ENCODE measurements around the gene AIMP1. TPM values are rescaled to one million over a fixed set of nuclear protein-coding genes. Genes with fewer than 3 reads are reported as not detected.

AIMP1 gene
- total RNA-seq, 3 donors from 2014 or later (not counting 1 experiment from before 2014, with no cell fraction given): 37.7 to 46.8 (median 40.3) TPM

DNA sequence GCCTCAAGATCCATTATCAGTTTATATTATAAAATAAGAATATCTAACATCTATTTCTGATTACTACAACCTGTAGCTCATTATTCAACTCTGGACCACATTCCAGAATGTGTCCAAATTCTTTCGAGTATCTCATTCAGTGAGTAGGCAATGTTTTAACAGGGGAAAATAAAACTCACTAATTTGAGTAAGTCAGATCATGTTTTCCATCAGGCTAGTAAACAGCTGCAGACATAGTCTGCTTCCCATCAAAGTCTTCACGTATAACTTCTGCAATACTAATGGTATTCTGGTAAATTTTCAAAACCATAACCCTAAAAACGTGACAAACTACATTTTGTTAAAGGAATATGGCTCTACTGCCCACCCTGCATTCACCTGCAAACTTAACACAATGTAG is 32.1 kb upstream of the AIMP1 start:
- Histone ChIP-seq H3K4me3 (ENCODE audit: low read length) (no peak overlapping the region), H3K4me1 (ENCODE audit: control insufficient read depth, insufficient read depth, low read length) (no peaks in the 10 kb centered on the region), H3K36me3 (ENCODE audit: control insufficient read depth, insufficient read depth, low read length) (peaks cover 5% of the 10 kb centered on the region), H3K27ac (ENCODE audit: low read length) (no peak overlapping the region), H3K27me3 (ENCODE audit: control insufficient read depth, insufficient read depth, low read length) (no peaks in the 10 kb centered on the region), H3K9me3 (ENCODE audit: control insufficient read depth, insufficient read depth, low read length) (no peaks in the 10 kb centered on the region)
- no peak overlapping the region for H3K4me3 Mint-ChIP-seq
- intact Hi-C loops (cut with micrococcal nuclease): no loop called here
- no peaks in the 10 kb centered on the region for H3K27me3 Mint-ChIP-seq (ENCODE audit: low read depth in 2 of 2)
- peaks cover 0 to 5% of the 10 kb centered on the region in 2 donors for H3K4me1 Mint-ChIP-seq
- no peak overlapping the region for H3K27ac Mint-ChIP-seq
- H3K9me3 Mint-ChIP-seq: no peaks in the 10 kb centered on the region
- H3K36me3 Mint-ChIP-seq: no peaks in the 10 kb centered on the region
- DNase-seq (no peak), ATAC-seq (no peak)
- 97% methylated on average over 3 of the region's 3 CpGs for WGBS (ENCODE audit: insufficient coverage)
- TF ChIP-seq, protein P1, sequence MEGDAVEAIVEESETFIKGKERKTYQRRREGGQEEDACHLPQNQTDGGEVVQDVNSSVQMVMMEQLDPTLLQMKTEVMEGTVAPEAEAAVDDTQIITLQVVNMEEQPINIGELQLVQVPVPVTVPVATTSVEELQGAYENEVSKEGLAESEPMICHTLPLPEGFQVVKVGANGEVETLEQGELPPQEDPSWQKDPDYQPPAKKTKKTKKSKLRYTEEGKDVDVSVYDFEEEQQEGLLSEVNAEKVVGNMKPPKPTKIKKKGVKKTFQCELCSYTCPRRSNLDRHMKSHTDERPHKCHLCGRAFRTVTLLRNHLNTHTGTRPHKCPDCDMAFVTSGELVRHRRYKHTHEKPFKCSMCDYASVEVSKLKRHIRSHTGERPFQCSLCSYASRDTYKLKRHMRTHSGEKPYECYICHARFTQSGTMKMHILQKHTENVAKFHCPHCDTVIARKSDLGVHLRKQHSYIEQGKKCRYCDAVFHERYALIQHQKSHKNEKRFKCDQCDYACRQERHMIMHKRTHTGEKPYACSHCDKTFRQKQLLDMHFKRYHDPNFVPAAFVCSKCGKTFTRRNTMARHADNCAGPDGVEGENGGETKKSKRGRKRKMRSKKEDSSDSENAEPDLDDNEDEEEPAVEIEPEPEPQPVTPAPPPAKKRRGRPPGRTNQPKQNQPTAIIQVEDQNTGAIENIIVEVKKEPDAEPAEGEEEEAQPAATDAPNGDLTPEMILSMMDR (IDR thresholded peaks at IDR 0.05): no peak

DNA sequence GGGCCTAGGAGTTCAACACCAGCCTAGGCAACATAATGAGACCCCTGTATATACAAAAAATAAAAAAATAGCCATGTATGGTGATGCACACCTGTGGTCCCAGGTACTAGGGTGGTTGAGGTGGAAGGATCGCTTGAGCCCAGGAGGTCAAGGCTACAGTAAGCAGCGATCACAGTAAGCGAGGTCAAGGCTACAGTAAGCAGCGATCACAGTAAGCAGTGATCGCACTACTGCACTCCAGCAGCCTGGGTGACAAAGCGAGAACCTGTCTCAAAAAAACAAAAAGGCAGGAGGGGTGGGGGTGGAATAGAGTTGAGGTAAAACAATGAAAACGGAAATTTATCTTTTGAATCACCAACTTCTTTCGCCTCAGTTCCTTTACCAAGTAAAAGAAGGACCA is 29.7 kb upstream of the AIMP1 start:
- Histone ChIP-seq H3K9me3 (ENCODE audit: control insufficient read depth, insufficient read depth, low read length) (no peaks in the 10 kb centered on the region), H3K27me3 (ENCODE audit: control insufficient read depth, insufficient read depth, low read length) (no peaks in the 10 kb centered on the region), H3K4me3 (ENCODE audit: low read length) (no peak overlapping the region), H3K27ac (ENCODE audit: low read length) (no peak overlapping the region), H3K4me1 (ENCODE audit: control insufficient read depth, insufficient read depth, low read length) (no peaks in the 10 kb centered on the region), H3K36me3 (ENCODE audit: control insufficient read depth, insufficient read depth, low read length) (peaks cover 11% of the 10 kb centered on the region)
- ATAC-seq: no peak
- TF ChIP-seq, protein P1 (IDR thresholded peaks at IDR 0.05): no peak
- Mint-ChIP-seq H3K27ac (no peak overlapping the region), H3K4me1 (peaks cover 0 to 5% of the 10 kb centered on the region in 2 donors), H3K36me3 (no peaks in the 10 kb centered on the region), H3K4me3 (no peak overlapping the region), H3K9me3 (no peaks in the 10 kb centered on the region), H3K27me3 (ENCODE audit: low read depth in 2 of 2) (no peaks in the 10 kb centered on the region)
- WGBS (ENCODE audit: insufficient coverage): over 99% methylated on average over 7 of the region's 8 CpGs
- intact Hi-C loops (cut with micrococcal nuclease): no loop called here
- no peak for DNase-seq

- H3K27ac Mint-ChIP-seq: no peak overlapping the region
- no peaks in the 10 kb centered on the region for H3K27me3 Mint-ChIP-seq (ENCODE audit: low read depth in 2 of 2)
- H3K36me3 ChIP-seq (ENCODE audit: control insufficient read depth, insufficient read depth, low read length): peaks cover 11% of the 10 kb centered on the region
- DNase-seq (no peak), ATAC-seq (no peak)
- H3K4me1 ChIP-seq (ENCODE audit: control insufficient read depth, insufficient read depth, low read length): no peaks in the 10 kb centered on the region
- H3K9me3 ChIP-seq (ENCODE audit: control insufficient read depth, insufficient read depth, low read length): no peaks in the 10 kb centered on the region
- TF ChIP-seq, protein P1 (IDR thresholded peaks at IDR 0.05): no peak
- H3K36me3 Mint-ChIP-seq: no peaks in the 10 kb centered on the region
- H3K27me3 ChIP-seq (ENCODE audit: control insufficient read depth, insufficient read depth, low read length): no peaks in the 10 kb centered on the region
- H3K4me3 Mint-ChIP-seq: no peak overlapping the region
- H3K4me1 Mint-ChIP-seq: peaks cover 0 to 5% of the 10 kb centered on the region in 2 donors
- no peak overlapping the region for H3K4me3 ChIP-seq (ENCODE audit: low read length)
- no peak overlapping the region for H3K27ac ChIP-seq (ENCODE audit: low read length)
- intact Hi-C loops (cut with micrococcal nuclease): no loop called here
- H3K9me3 Mint-ChIP-seq: no peaks in the 10 kb centered on the region
Measured at GRCh38 chr4:106287353-106287969, 28.9 kb upstream of the AIMP1 start.

- H3K36me3 ChIP-seq (ENCODE audit: control insufficient read depth, insufficient read depth, low read length): peaks cover 20% of the 10 kb centered on the region
Measured at GRCh38 chr4:106289737-106290136, 26.6 kb upstream of the AIMP1 start.

More at GRCh38 chr4:106289737-106290136, 26.6 kb upstream of the AIMP1 start:
- intact Hi-C loops (cut with micrococcal nuclease): no loop called here
- Mint-ChIP-seq H3K27ac (no peak overlapping the region), H3K4me1 (no peaks in the 10 kb centered on the region), H3K27me3 (ENCODE audit: low read depth in 2 of 2) (no peaks in the 10 kb centered on the region), H3K36me3 (no peaks in the 10 kb centered on the region), H3K4me3 (no peak overlapping the region), H3K9me3 (no peaks in the 10 kb centered on the region)
- TF ChIP-seq, protein P1 (IDR thresholded peaks at IDR 0.05): no peak
- Histone ChIP-seq H3K27me3 (ENCODE audit: control insufficient read depth, insufficient read depth, low read length) (no peaks in the 10 kb centered on the region), H3K4me1 (ENCODE audit: control insufficient read depth, insufficient read depth, low read length) (no peaks in the 10 kb centered on the region), H3K27ac (ENCODE audit: low read length) (no peak overlapping the region), H3K9me3 (ENCODE audit: control insufficient read depth, insufficient read depth, low read length) (no peaks in the 10 kb centered on the region), H3K4me3 (ENCODE audit: low read length) (no peak overlapping the region)
- WGBS (ENCODE audit: insufficient coverage): 100% methylated on average over 1 of the region's 2 CpGs
- no peak for DNase-seq
- ATAC-seq: no peak

Measured in natural killer cell (primary cell).